ENCODE measurements around the gene RPL37A. TPM values are rescaled to one million over a fixed set of nuclear protein-coding genes. Genes with fewer than 3 reads are reported as not detected.

RPL37A gene
- total and polyA plus RNA-seq, 2 of the 4 experiments (the other 2 are of a cell fraction): 341 to 1,572 TPM

DNA sequence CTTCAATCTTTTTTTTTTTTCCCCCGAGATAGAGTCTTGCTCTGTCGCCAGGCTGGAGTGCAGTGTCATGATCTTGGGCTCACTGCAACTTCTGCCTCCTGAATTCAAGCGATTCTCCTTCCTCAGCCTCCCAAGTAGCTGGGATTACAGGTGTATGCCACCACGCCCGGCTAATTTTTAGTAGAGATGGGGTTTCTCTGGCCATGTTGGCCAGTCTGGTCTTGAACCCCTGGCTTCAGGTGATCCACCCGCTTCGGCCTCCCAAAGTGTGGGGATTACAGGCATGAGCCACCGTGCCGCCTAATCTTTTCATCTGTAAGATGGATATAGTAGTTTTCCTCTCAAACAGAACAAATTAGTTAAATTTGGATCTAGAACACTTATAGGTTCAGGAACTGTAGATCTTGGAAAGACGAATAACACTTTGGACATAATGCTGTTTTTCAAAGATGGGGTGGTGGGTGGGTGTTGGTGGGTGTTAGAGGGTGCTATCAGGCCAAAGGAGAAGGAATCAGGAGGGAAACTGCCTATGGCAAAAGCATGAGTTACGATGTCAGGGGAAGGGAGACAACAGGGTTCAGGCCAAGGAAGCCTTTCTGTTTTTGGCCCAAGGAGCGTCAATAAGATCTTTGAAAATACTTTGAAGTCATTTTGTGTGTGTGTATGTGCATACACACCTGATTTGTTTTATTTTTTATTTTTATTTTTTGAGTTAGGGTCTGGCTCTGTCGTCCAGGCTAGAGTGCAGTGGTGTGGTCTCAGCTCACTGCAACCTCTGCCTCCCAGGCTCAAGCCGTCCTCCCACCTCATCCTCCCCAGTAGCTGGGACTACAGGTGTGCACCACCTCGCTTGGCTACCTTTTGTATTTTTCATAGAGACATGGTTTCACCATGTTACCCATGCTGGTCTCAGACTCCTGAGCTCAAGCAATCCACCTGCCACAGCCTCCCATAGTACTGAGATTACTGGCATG is 6.8 kb downstream of the RPL37A start:
- Histone ChIP-seq H2AK5ac (ENCODE audit: low read depth, low read length) (no peak overlapping the region), H2BK20ac (ENCODE audit: low read depth, low read length) (no peak overlapping the region), H2BK120ac (ENCODE audit: low read depth, low read length) (no peak overlapping the region), H4K5ac (ENCODE audit: low read depth, low read length) (no peak overlapping the region; the same call in 1 of the 2 replicates), H2AFZ (replicated peaks; ENCODE audit: low read length, poor library complexity) (no peak overlapping the region), H4K91ac (ENCODE audit: insufficient read depth, low read depth, low read length) (no peak overlapping the region), H3K79me1 (ENCODE audit: low read depth in 1 of 2, low read length in 2 of 2) (peaks cover 34 to 60% of the 10 kb centered on the region in 2 experiments), H3K9me1 (ENCODE audit: insufficient read depth, low read length) (peaks cover 19% of the 10 kb centered on the region), H2BK5ac (ENCODE audit: low read depth, low read length, poor library complexity, severe bottlenecking) (no peak overlapping the region), H2AK9ac (replicated peaks; ENCODE audit: low read depth, low read length, poor library complexity) (no peak overlapping the region), H3K4me1 (ENCODE audit: control insufficient read depth, insufficient read depth, low read length) (no peaks in the 10 kb centered on the region), H3K9me3 (ENCODE audit: control insufficient read depth, insufficient read depth, low read length) (no peaks in the 10 kb centered on the region), H3K56ac (ENCODE audit: extremely low read depth, insufficient read depth, low read length) (no peak overlapping the region), H4K20me1 (ENCODE audit: insufficient read depth, low read length) (peaks cover 55% of the 10 kb centered on the region), H3K27ac (ENCODE audit: insufficient read depth, low read length) (no peak overlapping the region), H3K4ac (ENCODE audit: low read depth, low read length) (no peak overlapping the region), H3K9ac (ENCODE audit: low read depth, low read length) (no peak overlapping the region), H2BK15ac (ENCODE audit: low read depth, low read length) (no peak overlapping the region), H3K4me3 (ENCODE audit: insufficient read depth, low read depth, low read length) (no peak overlapping the region), H3K4me2 (ENCODE audit: low read depth, low read length) (no peak overlapping the region), H3K18ac (ENCODE audit: low read depth, low read length) (no peak overlapping the region), H3K36me3 (ENCODE audit: control insufficient read depth, insufficient read depth, low read length) (peaks cover 39% of the 10 kb centered on the region), H3K23ac (ENCODE audit: low read depth, low read length) (no peak overlapping the region), H4K8ac (ENCODE audit: low read depth in 2 of 2, low read length in 2 of 2) (peak overlapping the region in 1 of 2 experiments; percentile 19; a peak in 1 of 4 replicates), H3K14ac (replicated peaks; ENCODE audit: low read depth, low read length) (no peak overlapping the region), H3K27me3 (ENCODE audit: control insufficient read depth, insufficient read depth, low read length) (no peaks in the 10 kb centered on the region)
- ChIA-PET POLR2A (ENCODE audit: unreplicated experiment) (no interaction called here), CTCF (no interaction called here)
- no peak for ATAC-seq (ENCODE audit: low read depth)
- in situ Hi-C loops (cut with MboI; ENCODE audit: low sequenced_read_pairs) (loop anchor here (25.0 kb wide), 1 partner anchor 1007 kb away; no protein-coding TSS in a partner anchor), intact Hi-C loops (cut with micrococcal nuclease) (no loop called here), dilution Hi-C loops (cut with HindIII; ENCODE audit: low sequenced_read_pairs, unreplicated experiment) (loop anchor here (25.0 kb wide), 2 partner anchors 157 to 1007 kb away; no protein-coding TSS in a partner anchor)
- TF ChIP-seq CEBPB (IDR thresholded peaks at IDR 0.05; ENCODE audit: low read depth, low read length): no peak
- TF ChIP-seq FOS (IDR thresholded peaks at IDR 0.05; ENCODE audit: low read depth, low read length): no peak
- no peak for TF ChIP-seq CHD1 (IDR thresholded peaks at IDR 0.05; ENCODE audit: low read depth, low read length)
- TF ChIP-seq, protein P1, sequence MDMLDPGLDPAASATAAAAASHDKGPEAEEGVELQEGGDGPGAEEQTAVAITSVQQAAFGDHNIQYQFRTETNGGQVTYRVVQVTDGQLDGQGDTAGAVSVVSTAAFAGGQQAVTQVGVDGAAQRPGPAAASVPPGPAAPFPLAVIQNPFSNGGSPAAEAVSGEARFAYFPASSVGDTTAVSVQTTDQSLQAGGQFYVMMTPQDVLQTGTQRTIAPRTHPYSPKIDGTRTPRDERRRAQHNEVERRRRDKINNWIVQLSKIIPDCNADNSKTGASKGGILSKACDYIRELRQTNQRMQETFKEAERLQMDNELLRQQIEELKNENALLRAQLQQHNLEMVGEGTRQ (IDR thresholded peaks at IDR 0.05; ENCODE audit: low read depth, low read length): no peak
- no peak for TF ChIP-seq CTCF (conservative IDR thresholded peaks at IDR 0.05; ENCODE audit: low read depth, low read length)
- no peak for TF ChIP-seq MAZ (IDR thresholded peaks at IDR 0.05; ENCODE audit: borderline replicate concordance, low read depth, low read length)
- no peak for TF ChIP-seq RCOR1 (IDR thresholded peaks at IDR 0.05; ENCODE audit: insufficient replicate concordance, low read length)
- TF ChIP-seq BHLHE40 (IDR thresholded peaks at IDR 0.05; ENCODE audit: low read depth, low read length): no peak
- no peak for TF ChIP-seq POLR2A (IDR thresholded peaks at IDR 0.05; ENCODE audit: low read depth, low read length)
- no peak for TF ChIP-seq MXI1 (IDR thresholded peaks at IDR 0.05; ENCODE audit: borderline replicate concordance, low read depth, low read length)
- no peak for TF ChIP-seq ELK1 (IDR thresholded peaks at IDR 0.05; ENCODE audit: borderline replicate concordance, low read depth, low read length)
- TF ChIP-seq RFX5 (IDR thresholded peaks at IDR 0.05; ENCODE audit: low read depth, low read length): no peak
- WGBS, 2 experiments (ENCODE audit: extremely low coverage in 2 of 2, insufficient read length in 1 of 2): 100% methylated on average over 2 of the region's 15 CpGs; no CpG with 5 or more reads in 1 of the 2 experiments
- BruUV-seq (replicated peaks): no TSS peak
- no peak for DNase-seq

Data from IMR-90 (cell line).